GM19099 (cell line): ENCODE measurements around the gene CTIF.

Experiments used
- POLR2A ChIP-seq: IDR thresholded peaks from 3 replicates; pipeline ENCODE4 v1.6.1; 2011; ENCODE audit warnings: low read depth; ENCODE audit not compliant: insufficient read length; ENCODE audit errors: extremely low read depth

The CTIF gene

DNA sequence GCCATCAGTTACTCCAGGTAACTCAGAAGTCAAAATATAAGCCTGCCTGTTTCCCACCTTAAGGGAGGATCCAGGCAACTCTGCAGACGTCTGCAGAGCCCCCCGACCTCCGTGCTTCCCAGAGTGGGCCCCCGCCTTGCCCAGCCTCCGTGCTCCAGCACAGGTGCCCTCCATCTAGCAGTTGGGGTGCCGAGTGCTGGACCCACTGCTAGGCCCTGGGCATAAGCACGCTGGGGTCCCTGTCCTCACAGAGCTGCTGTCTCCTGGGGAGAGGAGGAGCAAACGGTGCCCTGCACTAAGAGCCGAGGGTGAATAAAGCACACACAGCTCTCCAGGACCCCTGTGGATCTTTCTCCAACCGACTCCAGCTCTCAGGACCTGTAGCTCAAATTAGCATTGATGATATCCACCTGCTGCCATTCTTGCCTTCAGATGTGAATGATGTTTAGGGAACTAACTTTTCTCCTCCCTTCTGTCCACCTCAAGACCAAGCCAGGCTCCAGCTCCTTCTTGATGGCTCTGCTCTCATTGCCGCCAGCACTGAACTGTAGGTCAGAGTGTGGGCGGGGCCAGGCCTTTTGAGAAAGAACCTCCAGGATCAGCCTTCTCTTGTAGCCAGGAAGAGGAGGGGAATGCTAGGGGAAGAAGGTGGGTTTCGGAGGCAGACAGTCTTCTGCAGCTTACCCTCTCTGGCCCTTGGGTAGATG, 290.8 kb downstream of the CTIF start:
- TF ChIP-seq POLR2A, result no peak

DNA sequence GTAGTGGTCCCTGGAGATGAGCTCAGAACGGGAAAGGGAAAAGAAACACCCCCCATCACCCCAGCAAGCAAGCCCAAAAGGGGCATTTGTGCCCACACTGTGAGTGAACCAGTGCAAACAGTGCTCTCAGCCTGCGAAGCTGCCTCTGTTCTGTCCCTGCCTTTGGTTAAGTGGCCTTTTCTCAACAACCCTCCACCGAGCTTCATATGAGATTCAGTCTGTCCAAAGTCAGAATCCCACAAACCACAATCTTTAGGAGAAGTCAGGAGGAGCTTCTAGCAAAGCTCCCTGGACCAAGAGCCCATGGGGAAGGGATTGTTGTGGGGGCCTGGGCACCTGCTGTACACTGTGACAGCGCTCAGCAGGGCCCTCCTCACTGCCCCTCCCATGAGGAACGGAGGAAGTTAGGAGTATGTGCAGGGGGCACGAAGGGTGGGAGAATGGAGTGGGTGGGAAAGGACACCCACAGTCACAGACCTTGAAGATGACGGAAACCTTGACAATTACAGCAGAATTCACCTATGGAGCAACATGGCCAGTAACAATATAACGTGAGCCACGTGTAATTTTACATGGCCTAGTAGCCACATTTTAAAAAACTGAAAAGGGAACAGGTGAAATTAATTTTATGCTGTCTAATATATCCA, 292.4 kb downstream of the CTIF start:
- no peak for TF ChIP-seq POLR2A

DNA sequence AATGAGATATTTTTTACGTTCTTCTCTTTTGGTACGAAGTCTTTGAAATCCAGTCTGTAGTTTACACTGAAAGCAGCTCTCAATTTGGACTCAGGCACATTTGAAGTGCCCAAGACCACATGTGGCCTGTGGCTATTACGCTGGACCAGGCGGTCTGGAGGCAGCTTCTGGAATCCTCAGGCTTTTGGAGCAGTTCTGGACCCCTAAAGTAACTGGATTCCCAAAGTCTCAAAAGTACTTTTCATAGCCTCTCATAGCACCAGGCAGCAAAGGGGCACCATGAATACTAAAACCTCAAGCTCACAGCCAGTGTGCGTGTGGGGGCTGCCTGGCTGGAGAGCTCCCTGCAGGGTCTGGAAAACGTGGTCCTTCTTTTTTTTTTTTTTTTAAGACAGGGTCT, 293.0 kb downstream of the CTIF start:
- TF ChIP-seq POLR2A, result no peak

DNA sequence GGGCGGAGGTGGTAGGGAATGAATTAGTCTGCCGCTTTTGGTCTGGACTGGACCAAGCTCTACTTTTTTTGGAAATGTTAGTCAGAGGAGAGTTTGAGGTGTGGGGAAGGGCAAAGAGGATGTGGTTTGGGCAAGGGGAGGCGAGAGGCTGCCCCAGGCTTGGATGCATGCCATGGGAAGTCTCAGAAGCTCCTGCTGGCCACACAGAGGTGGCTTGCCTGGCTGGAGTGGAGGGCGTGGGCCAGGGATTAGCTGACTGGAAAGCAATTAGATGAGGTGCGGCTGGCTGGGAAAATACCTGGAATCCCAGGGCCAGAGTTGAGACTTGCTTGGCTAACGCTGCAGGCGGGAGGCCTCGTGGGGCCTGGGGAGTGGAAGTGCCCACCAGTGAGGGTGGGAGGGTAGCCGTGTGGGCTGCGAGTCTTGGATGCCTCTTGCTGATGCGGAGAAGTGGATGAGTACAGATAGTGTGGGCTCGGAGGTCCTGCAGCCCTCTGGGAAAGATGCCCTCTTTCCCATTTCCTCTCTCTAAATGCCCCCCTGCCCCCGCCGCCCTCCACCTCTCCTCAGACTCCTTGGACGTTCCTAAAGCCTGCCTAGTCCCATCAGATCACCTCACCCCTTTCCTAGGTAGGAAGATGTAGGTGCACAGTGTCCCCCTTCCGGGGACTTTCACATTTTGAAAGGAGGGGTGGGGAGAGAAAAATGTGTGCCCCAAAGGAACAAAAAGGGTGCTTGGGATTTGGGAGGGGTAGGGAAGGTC, 294.3 kb downstream of the CTIF start:
- TF ChIP-seq POLR2A, result no peak

DNA sequence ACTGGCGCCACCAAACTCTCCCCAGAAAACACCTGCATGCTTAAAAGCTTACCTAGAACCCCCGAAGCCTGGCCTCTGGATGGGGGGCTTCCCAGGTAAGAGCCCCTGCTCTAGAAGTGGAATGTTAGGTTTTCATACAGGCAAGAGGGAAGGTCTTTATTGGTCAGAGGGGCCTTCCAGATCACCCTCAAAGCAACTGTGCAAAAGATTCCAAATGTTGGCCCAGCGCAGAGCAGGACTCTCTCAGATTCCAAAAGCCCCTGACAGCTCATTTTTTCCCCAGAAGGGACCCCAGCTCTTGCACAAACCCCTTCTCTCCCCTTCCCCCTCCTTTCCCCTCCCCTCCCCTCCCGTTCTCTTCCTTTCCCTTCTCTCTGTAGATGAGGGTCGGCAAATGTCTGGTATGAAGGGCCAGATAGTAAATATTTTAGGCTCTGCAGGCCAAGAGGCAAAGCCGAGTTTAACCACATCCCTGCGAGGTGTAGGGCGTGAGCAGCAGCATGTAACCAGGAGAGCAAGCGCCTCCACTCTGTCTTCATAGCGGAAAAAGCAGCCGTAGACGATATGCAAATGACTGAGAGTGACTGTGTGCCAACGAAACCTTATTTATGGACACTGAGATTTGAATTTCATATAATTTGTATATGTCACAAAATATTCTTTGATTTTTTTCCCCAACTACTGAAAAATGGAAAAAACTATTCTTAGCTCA, 295.0 kb downstream of the CTIF start:
- TF ChIP-seq POLR2A, result peak; percentile 72

DNA sequence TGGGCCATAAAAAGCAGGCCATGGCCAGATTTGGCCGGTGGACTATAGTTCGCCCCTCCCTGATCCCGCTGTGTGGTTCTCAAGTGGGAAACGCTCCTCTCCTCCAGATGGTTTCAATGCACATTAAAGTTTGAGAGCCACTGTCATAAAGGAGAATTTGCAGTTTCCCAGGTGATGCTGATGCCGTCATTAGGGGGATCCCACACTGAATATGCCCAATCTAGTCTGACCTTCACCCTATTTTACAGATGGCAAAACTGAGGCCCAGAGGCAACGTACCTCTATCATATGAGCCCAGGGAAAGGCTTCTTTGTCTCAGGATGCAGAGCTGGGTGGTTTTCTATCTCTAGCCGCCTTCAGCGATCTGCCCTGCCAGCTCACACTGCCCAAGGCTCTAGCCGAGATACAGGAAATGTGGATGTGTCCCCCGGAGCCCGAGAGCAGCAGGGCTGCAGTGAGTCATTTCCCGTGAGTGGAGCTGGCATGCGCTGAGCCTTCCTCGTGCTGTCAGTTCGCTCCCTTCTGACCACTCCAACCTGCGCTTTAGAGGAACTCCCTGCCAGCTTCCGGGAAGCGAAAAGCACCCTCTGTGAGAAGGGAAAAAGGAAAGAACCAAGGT, 295.7 kb downstream of the CTIF start:
- peak; percentile 41 for TF ChIP-seq POLR2A

DNA sequence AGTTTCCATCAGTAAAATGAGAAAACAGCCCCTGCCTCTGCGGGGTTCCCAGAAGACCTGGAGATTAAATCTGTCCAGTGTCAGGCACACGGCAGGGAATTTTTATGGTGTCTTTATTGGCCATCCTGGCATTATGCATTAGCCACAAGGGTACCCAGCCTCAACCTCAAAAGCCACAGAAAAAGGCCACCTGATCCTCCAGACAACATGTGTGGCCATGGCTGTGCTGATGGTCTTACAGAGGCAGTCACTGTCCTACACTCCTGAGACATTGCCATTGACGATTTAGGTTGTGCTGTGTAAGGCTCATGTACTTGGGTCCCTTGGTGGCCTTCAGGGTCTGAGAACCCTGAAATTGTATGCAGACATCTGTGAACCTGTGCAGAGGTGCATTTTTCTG, 296.3 kb downstream of the CTIF start:
- TF ChIP-seq POLR2A, result no peak

DNA sequence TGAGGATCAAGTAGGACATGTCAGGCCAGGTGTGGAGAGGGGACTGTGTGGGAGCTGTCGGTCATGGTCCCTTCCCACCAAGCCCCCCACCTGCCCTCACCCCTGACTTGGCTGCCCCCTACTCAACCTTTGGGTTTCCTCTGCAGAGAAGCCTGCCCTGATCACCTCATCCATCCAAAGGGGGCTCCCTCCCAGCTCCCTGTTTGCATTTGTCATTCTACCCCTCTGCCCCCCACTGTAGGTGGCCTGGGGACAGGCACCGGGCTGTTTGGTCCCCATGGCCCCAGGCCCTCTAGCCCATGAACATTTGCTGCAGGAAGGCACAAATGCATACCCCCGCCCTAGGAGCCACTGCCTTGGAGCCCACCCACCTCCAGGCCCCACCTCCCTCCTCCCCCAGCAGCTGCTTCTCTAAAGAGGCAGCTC, 296.9 kb downstream of the CTIF start:
- no peak for TF ChIP-seq POLR2A

DNA sequence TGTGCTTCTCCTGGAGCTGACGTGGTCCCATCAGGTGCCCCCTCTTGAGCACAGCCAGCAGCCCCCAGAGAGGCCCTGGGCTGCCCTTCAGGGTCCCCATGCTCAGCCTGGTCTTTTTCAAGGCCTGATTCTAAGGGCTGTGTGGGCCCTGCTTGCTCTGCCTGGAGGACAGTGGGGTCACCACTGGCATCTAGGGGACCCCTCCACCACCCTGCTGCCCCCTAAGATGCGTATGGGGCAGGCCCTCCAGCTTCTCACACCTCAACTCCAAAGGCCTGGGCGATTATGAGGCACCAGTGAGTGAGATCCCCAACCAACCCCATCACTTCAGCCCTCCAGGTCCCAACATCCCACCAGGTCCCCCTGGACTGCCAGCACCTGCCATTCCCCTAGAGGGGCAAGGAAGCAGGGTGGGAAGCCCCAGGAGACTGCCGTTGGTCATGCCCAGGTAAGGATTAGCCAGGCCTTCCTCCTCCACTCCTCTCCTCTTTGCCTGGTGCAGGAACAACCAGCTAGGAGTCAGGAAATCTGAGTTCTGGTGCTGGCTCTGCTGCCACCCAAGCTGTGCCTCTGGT, 297.5 kb downstream of the CTIF start:
- no peak for TF ChIP-seq POLR2A

DNA sequence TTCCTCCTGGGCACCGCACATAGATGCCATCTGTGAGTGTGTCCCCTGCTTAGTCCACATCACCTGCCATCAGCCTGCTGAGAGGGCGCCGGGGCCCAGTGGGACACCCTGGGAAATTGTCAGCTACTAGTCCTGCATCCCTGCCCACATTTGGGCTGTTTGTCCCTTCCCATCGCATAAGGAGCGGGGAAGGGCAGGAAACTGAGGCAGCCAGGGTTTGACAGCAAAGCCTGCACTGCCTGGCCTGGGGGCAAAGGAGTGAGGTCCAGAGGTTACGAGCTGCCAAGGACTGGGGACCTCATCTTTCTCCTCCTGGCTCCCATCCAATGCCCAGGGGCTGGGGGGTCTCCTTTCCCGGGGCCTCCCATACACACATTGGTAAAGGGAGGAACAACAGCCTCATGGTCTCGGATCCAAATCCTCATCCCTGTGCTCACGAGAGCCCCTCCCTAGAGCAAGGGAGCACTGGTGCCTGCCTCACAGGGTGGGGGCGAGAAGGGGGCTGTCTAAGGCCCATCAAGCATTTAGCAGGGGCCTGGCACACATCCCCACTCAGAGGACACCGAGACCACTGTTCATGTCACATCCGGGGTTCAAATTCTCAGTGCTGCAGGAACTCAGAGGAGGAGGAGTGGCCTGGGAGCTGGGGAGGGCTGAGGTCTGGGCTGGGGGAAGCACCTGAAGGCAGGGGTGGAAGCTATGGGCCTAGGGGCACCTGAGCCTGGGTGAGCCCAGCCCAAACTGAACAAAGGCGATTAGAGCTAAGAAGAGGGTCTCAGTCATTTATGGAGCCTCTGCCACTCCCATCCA, 298.2 kb downstream of the CTIF start:
- no peak for TF ChIP-seq POLR2A

DNA sequence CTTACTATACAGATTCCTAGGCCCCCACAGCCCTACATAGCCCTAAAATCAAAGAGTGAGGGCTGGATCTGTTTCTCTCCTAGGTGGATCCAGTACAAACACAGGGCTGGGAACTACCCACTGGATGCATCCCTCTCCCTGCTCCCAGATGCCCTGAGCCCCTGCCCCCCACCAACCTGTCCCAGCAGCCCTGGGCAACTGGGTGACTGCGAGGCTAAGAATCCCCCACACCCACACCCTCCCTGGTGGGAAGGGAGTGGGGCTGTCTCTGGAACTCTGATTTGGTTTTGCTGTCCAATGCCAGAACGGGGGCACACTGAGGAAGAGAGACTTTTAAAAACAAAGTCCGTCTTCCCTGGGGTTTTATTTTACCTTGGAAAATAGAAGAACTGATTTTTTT, 298.8 kb downstream of the CTIF start:
- no peak for TF ChIP-seq POLR2A

DNA sequence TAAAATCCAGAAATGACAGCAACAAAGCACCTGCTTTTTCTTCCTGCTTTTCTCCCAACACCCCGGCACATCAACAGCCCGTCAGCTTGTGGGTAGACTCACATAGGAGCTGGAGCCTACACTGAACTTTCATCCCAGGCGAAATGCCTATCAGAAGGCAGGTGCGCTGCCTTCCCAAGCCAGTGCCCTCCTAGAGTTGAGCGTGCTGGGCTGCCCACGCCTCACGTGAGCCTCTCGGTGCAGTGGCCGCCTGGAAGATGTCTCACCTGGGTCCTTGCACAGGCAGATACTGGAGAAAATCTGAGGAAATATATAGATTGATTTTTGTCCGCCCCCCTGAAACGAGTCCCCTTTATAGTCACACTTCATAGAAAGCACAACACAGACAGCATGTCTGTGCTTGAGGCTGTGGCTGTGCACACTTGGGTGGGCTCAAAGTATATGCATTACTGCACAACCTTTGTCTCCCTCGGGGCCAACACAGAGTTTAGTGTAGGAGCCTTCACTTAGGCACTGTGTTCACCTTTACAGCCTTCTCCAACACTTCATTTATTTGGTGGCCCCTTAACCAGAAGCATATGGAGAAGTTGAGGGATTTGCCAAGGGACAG, 299.4 kb downstream of the CTIF start:
- TF ChIP-seq POLR2A, result no peak
